Thoracic aorta (tissue), 2 donors: ENCODE measurements around the gene AHSG. TPM values are rescaled to one million over a fixed set of nuclear protein-coding genes. Genes with fewer than 3 reads are reported as not detected.

Source experiments
- ATAC-seq: fragments of 150-250 bp; one replicate; pipeline ENCODE4 v1.8.0; 2017; ENCODE audit warnings: low read depth; ENCODE audit not compliant: insufficient number of reproducible peaks, low FRiP score
- DNase-seq: peaks from one replicate; pipeline ENCODE4 v3.0.0-alpha.2; 2020; ENCODE audit warnings: low spot score
- H3K27ac ChIP-seq, 2 donors: fragments of 200-600 bp; sonication (generic); 1 replicate in 1 of 2; 2 replicates in 1 of 2; pipeline ENCODE4 v1.5.1; 2016; ENCODE audit warnings: mild to moderate bottlenecking in 2 of 2, moderate library complexity in 2 of 2
- H3K27me3 ChIP-seq: fragments of 200-600 bp; sonication (generic); replicated peaks from 2 replicates; pipeline ENCODE4 v1.6.0; 2016; ENCODE audit warnings: mild to moderate bottlenecking; ENCODE audit not compliant: insufficient read depth
- H3K36me3 ChIP-seq: fragments of 200-600 bp; sonication (generic); one replicate; pipeline ENCODE4 v1.5.1; 2016
- H3K4me1 ChIP-seq, 2 donors: fragments of 200-600 bp; sonication (generic); 1 replicate in 1 of 2; 2 replicates in 1 of 2; pipeline versions ENCODE4 v1.5.1 to v1.6.0; 2016; ENCODE audit warnings: low read depth in 2 of 2, mild to moderate bottlenecking in 1 of 2; ENCODE audit not compliant: control insufficient read depth in 1 of 2
- H3K4me3 ChIP-seq: fragments of 200-600 bp; sonication (generic); 2 replicates; pipeline ENCODE4 v1.5.1; 2016; ENCODE audit warnings: mild to moderate bottlenecking
- H3K9me3 ChIP-seq: fragments of 200-600 bp; sonication (generic); 2 replicates; pipeline ENCODE4 v1.5.1; 2016
- total RNA-seq, 2 donors: library from RNA; depleted of rRNA; stranded (reverse); fragments of >200 nt; gene quantifications; one replicate each; pipeline versions ENCODE4 v1.1.0 to v1.2.3, GENCODE V29; 2016
- TF ChIP-seq, protein P1 (sequence below): fragments of 200-600 bp; sonication (generic); IDR thresholded peaks from one replicate; pipeline ENCODE4 v1.5.1; 2019; ENCODE audit warnings: antibody characterized with exemption

AHSG gene
- total RNA-seq, 2 donors from 2014 or later = not detected

GRCh38 chr3:186605561-186606545 is 7.0 kb upstream of the AHSG start:
- Histone ChIP-seq H3K27me3 (no peaks in the 10 kb centered on the region), H3K27ac (no peak overlapping the region), H3K4me3 (no peak overlapping the region), H3K9me3 (no peaks in the 10 kb centered on the region), H3K36me3 (no peaks in the 10 kb centered on the region), H3K4me1 (peaks cover 0 to 11% of the 10 kb centered on the region in 2 donors)
- no peak for DNase-seq
- TF ChIP-seq, protein P1, sequence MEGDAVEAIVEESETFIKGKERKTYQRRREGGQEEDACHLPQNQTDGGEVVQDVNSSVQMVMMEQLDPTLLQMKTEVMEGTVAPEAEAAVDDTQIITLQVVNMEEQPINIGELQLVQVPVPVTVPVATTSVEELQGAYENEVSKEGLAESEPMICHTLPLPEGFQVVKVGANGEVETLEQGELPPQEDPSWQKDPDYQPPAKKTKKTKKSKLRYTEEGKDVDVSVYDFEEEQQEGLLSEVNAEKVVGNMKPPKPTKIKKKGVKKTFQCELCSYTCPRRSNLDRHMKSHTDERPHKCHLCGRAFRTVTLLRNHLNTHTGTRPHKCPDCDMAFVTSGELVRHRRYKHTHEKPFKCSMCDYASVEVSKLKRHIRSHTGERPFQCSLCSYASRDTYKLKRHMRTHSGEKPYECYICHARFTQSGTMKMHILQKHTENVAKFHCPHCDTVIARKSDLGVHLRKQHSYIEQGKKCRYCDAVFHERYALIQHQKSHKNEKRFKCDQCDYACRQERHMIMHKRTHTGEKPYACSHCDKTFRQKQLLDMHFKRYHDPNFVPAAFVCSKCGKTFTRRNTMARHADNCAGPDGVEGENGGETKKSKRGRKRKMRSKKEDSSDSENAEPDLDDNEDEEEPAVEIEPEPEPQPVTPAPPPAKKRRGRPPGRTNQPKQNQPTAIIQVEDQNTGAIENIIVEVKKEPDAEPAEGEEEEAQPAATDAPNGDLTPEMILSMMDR = no peak
- no peak for ATAC-seq

- H3K4me1 ChIP-seq = peaks cover 0 to 11% of the 10 kb centered on the region in 2 donors
- H3K4me3 ChIP-seq = no peak overlapping the region
- no peaks in the 10 kb centered on the region for H3K36me3 ChIP-seq
- DNase-seq (no peak), ATAC-seq (no peak)
- no peak overlapping the region for H3K27ac ChIP-seq
- no peaks in the 10 kb centered on the region for H3K9me3 ChIP-seq
- TF ChIP-seq, protein P1 = no peak
- no peaks in the 10 kb centered on the region for H3K27me3 ChIP-seq
Observed at GRCh38 chr3:186608624-186609215, 4.1 kb upstream of the AHSG start.

GRCh38 chr3:186609247-186609868 is 3.5 kb upstream of the AHSG start:
- Histone ChIP-seq H3K4me1 (peaks cover 0 to 11% of the 10 kb centered on the region in 2 donors), H3K4me3 (no peak overlapping the region), H3K27me3 (no peaks in the 10 kb centered on the region), H3K27ac (no peak overlapping the region), H3K9me3 (no peaks in the 10 kb centered on the region), H3K36me3 (no peaks in the 10 kb centered on the region)
- DNase-seq (no peak), ATAC-seq (no peak)
- TF ChIP-seq, protein P1 = no peak

DNA sequence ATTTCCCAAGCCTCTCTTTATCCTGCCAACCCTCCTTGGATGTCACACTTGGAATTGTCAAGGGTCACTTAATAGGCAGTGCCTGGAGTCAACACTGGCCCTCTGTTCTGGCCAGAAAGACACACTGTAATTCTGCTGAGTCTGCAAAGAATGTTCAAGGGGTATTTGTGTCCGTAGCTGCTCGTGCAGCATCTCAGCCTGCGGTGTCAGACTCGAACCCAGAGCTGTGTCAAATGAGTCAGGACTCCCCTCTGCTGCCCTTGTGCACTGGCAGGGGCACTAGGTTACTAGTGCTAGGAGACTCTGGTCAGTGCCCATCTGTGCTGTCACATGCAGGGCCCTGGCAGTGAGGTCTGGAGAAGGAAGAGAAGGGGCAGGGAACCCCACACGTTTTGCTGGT is 795 bp upstream of the AHSG start:
- ATAC-seq (no peak), DNase-seq (no peak)
- TF ChIP-seq, protein P1 = no peak
- no peaks in the 10 kb centered on the region for H3K36me3 ChIP-seq
- no peak overlapping the region for H3K27ac ChIP-seq
- H3K27me3 ChIP-seq = no peaks in the 10 kb centered on the region
- H3K4me1 ChIP-seq = peaks cover 3 to 7% of the 10 kb centered on the region in 2 donors
- no peaks in the 10 kb centered on the region for H3K9me3 ChIP-seq
- H3K4me3 ChIP-seq = no peak overlapping the region
